Activated CD4-positive, CD25-positive, alpha-beta regulatory T cell treated with anti-CD3 and anti-CD28 coated beads, Interleukin-2, amount 50 U/mL, for 16 hours (primary cell): Measurements from ENCODE around the gene COA1.

Experiments
- DNase-seq: peaks from one replicate; pipeline ENCODE4 v3.0.0-alpha.2; 2020; ENCODE audit warnings: low read depth, low spot score

Gene COA1

DNA sequence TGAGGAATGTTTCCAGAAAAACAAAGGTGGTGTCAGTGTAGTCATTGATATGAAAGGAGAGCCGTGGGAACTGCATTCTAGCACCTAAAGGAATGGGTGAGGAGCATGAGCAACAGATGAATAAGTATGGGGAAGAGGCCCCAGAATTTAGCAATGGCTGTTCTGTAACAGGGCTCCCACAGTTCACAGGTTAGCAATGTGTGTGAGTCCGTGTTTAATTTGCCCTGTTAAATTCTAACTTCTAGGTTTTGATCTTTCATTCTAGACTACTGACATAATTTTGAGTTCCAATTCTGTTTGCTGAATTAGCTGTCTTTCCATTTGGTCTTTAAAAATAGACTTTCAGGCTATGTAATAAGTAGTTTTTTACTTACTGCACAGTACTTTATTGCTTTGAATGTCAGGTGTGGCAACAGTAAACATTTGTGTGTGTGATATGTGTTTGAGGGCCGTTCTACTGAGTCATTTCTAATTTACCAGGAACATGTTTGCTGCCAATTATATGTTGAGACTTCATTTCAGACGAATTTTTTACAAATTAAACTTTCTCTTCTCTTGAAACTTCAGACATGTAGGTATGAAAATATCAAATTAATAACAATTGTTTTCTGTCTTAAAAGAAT is 137.7 kb downstream of the COA1 start:
- DNase-seq: no peak

DNA sequence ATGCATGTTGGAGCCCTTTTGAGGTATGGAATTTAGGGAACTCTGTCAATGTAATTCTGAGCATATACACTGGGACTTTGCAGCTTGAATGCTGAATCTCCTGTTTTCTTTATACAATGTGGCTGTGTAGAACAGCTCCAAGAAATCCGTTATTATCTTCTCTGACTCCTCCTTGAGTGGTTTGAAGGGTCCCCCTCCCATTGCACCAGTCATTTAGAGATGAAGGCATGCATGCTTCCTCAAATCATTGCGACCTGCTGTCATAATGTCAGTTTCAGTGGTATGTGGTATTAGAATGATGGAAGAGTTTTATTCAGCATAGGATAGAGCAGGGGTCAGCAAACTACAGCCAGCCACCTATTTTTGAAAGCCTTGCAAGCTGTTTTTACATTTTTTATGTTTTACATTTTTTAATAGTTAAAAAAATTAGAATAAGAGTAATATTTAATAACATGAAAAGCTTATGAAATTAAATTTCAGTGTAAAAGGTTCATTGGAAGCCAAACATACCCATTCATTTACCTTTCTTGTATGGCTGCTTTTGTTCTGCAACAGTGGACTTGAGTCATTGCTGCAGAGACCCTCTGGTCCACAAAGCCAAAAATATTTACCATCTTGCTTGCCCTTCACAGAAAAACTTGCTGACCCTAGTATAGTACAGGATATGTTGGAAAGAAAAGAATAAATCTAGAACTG is 138.3 kb downstream of the COA1 start:
- no peak for DNase-seq

DNA sequence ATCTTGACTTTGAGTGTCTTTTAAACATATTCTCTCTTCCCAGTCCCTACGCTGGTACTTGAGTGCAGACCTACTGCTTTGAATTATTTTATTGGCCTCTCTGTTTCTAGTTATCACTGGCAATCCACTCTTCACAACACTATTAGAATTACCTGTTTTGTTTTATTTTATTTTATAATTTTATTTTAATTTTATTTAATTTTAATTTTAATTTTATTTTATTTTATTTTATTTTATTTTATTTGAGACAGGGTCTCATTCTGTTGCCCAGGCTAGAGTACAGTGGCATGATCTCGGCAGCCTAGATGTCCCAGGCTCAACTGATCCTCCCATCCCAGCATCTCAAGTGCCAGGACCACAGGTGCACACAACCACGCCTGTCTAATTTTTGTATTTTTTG is 139.6 kb downstream of the COA1 start:
- no peak for DNase-seq
